GM18873 (cell line): ENCODE data around the gene TEKT5.
"Not testable (repeated sequence)": the region's sequence is repeated elsewhere in the genome, so short reads cannot be mapped to it uniquely, and the experiment has no call there.

ENCODE experiments used
- ATAC-seq: cut with Tn5 transposase; IDR thresholded peaks from one replicate; pipeline ENCODE4 v1.9.1; 2021; ENCODE audit warnings: mild to moderate bottlenecking, moderate library complexity, moderate number of reproducible peaks; ENCODE audit not compliant: unreplicated experiment, low FRiP score

The TEKT5 gene

GRCh38 chr16:10688291-10688690 is 6.4 kb downstream of the TEKT5 start:
- no peak for ATAC-seq

DNA sequence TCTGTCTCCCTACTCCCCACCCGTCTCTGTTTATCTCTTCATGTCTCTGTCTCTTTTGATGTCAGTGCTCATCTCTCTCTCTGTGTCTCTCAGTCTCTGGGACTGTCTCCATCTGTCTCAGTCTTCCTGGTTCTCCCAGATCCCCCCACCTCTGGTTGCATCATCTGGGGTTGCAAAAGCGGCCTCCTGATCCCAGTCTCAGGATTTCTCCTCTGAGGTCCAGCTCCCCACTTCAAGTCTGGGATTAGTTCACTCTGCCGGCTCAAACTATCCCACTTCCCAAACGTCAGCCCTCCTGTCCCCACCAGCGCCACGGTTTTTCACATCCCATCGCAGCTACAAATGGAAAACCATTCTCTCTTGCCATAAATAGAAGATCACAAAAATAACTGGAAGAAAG is 9.0 kb downstream of the TEKT5 start:
- ATAC-seq = no peak

GRCh38 chr16:10684511-10685151 is 10.1 kb downstream of the TEKT5 start:
- no peak for ATAC-seq

DNA sequence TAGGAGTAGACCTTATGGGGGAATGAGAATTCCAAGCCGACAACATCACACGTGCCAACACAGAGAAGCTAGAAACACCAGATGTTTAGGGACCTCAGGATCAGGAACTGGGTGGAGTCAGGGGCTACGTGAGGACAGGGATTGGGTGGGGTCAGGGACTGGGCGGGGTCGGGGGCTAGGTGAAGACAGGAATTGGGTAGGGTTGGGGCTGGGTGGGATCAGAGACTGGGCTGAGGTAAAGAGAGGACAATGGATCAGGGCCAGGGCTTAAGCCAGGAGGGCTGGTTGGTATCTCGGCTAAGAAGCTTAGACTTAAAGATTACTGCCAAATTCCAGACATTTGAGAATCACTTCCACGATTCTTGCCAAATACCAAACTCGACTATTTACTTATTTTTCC is 11.6 kb downstream of the TEKT5 start:
- ATAC-seq = no peak

GRCh38 chr16:10682604-10683003 is 12.1 kb downstream of the TEKT5 start:
- ATAC-seq = no peak

DNA sequence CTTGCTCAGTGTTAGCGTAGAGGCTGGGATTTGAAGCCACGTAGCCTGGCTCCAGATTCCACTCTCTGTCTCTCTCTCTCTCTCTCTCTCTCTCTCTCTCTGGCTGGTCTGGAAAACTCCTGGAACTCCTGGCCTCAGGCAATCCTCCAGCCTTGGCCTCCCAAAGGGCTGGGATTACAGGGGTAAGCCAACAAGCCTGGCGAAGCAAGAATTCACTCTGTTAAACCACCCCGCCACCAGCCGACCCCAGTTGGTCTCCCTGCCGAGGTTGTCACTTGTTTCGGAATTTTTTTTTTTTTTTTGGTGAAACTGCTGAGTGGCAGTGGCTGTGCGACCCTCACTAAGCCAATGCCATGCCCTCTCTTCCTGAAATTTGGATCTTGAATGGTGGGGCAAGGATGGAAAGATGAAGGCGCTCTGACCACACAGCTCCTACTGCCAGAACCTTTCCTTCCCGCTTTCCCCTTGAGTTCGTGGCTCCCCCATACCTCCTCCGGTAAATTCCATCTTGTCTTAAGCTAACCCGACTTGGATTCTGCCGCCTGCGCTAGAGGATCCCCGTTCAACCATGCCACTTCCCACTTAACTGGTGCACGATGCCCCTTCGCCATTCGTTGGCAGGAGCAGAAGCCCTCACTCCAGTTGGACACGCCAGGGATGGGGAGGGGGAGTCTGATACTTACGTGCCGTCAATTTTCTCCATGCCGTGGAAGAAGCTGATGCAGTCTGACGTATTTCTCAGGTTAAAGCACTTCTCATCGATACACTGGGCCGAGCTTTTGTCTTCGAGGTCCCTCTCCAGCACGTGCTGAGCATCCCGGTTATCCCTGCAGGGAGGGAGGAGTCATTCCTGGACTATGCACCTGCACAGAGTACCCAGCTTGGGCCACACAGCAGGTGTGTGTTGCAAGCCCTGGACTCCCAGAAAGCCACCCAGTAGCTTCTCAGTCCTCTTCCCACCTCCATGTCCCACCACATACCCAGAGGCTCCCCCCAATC is 13.1 kb downstream of the TEKT5 start:
- ATAC-seq = no peak

DNA sequence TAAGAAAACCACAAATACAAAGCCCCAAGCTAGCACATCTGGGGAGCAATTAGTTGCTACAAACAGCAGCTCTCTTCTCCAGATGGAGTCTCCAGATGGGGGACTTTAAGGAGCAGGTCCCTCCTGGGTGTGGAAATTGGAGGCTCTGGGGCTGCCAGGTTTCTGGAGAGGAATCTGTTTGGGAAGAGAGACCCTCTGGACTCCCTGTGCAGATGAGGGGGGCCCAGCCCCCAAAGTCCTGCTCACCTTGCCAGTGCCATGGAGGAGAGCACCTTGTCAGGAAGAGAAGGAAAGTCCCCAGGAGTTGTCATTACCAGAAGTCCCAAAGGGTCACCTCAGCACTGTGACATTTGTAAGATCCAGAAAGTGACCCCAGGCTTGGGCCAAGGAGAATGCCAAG is 14.8 kb downstream of the TEKT5 start:
- ATAC-seq = no peak

DNA sequence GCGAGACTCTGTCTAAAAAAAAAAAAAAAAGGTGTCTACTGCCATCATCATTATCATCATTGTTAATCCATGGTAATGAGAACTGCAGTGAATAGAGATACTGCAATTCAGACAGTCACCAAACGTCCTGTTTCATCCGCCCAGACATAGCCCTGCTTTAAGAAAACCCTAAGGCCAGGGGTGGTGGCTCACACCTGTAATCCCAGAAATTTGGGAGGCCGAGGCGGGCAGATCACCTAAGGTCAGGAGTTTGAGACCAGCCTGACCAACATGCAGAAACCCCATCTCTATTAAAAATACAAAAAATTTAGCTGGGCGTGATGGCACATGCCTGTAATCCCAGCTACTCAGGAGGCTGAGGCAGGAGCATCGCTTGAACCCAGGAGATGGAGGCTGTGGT is 15.3 kb downstream of the TEKT5 start:
- ATAC-seq = not testable (repeated sequence)

DNA sequence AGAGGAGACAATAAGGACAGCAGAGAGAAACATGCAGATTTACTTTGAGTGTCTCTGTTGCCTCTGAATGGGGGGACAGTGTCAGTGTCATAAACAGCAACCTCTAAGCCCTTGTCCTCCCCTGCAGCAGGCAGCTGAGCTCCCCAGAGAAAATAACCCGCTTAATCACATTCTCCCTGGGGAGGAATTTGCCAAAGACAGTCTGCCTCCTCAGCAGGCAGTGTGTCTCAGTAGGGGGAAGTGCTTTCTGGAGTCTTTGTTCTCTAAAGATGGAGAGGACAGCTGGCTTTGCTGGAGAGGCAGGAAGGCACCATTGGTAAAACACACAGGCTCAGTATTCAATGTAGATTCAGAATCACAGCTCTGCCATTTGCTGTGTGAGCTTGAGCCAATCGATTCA is 16.1 kb downstream of the TEKT5 start:
- ATAC-seq = no peak

DNA sequence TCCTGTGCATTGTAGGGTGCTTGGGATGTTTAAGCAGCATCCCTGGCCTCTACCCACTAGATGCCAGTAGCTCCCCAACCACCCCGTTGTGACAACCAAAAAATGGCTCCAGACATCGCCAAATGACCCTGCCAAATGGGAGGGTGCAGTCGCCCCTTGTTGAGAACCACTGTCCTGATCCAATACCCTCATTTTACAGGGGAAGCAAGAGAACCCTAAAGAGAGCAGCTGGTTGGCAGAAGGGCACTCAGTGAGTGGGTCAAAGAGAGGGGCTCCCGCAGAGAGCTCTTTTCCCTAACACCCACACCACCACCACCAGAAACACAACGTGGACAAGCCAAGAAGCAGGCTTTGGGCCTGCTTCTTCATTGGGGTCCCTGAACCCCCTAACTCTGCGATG is 18.4 kb downstream of the TEKT5 start:
- no peak for ATAC-seq

GRCh38 chr16:10675861-10676260 is 18.9 kb downstream of the TEKT5 start:
- no peak for ATAC-seq

- no peak for ATAC-seq
Measured at GRCh38 chr16:10675216-10675615, 19.5 kb downstream of the TEKT5 start.

- ATAC-seq = no peak
Measured at GRCh38 chr16:10671729-10672128, 23.0 kb downstream of the TEKT5 start.

DNA sequence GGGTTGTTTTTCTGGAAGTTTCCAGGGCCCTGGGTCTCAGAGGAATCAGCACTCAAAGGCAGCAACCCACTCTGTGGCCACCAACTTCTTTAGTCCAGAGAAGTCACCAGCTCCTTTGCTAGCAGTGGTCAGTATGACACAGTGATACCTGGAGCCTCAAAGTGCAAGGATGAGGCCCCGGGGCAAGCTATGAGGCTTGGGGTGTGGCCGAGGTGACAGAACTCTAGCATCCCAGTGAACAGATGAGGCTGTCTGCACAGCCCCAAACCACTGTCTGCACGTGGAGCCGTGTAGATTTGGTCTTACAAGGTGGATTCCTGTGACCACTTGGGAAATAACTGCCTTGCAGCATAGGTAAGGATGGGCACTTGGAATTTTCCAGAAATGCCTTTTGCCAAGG is 24.9 kb downstream of the TEKT5 start:
- ATAC-seq = no peak

GRCh38 chr16:10668322-10669045 is 26.2 kb downstream of the TEKT5 start:
- no peak for ATAC-seq

DNA sequence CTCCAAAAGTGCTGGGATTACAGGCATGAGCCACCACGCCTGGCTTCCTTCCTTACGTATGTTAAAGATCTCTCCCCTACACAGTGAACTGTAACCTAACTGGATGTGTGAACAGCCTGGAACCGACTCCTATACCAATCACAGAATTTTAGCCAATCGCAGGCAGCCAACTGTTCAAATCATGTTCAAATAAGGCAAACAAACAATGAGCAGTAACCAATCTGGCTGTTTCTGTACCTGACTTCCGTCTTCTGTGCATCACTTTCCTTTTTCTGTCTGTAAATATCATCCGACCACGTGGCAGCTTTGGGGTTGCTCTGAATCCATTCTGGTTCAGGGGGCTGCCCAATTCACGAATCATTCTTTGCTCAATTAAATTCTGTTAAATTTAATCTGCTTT is 27.5 kb downstream of the TEKT5 start:
- ATAC-seq = no peak

GRCh38 chr16:10666291-10666690 is 28.4 kb downstream of the TEKT5 start:
- ATAC-seq = no peak

- ATAC-seq = no peak
Measured at GRCh38 chr16:10665166-10665565, 29.6 kb downstream of the TEKT5 start.

GRCh38 chr16:10664720-10665126 is 30.0 kb downstream of the TEKT5 start:
- ATAC-seq = no peak

GRCh38 chr16:10663744-10664143 is 31.0 kb downstream of the TEKT5 start:
- no peak for ATAC-seq

DNA sequence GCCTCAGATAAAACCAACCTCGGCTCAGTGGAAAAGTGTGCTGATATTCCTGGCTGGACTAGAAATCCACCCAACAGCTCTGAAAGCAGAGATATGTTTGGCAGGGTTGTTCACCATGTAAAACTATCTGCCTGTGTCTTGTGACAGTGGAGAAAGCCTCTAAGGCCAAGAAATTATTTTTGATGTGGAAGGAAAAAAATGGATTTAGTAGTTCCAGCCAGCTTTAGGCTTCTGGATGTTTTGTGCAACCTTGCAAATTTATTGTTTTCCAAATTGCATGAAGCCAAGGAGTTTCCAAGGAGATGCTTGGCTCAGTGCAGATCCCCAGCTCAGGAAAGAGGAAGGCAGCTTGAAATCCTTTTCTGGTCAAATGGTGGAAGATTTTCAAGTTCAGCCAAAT is 31.6 kb downstream of the TEKT5 start:
- no peak for ATAC-seq
